ENCODE measurements around the gene LYPD6B.
A peak's percentile ranks its signal among the peaks of the same experiment; 100 is the strongest.

Gene LYPD6B

DNA sequence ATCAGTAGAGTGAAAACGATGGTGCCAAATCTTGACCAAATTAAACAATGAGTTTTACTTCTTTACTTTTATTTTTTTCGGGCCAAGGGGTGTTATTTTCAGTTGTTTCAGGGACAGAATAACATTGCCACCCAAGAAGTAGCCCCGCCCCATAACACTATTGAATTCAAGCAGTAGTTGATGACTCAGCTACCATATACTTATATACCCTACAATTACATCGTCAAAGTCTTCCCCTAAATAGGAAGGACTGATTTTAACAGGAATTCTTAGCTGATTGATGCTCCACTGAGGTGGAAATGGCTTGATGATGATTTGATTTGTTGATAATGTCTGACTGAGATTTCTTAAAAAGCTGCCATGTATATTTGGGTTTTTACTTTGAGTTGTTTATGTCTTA, 24.7 kb downstream of the LYPD6B start:
- Mint-ChIP-seq H3K36me3 (ENCODE audit: low read depth) (no peaks in the 10 kb centered on the region), H3K9me3 (peaks cover 5% of the 10 kb centered on the region), H3K4me1 (peaks cover 60% of the 10 kb centered on the region), H3K27me3 (ENCODE audit: low read depth, poor library complexity) (no peaks in the 10 kb centered on the region), H3K27ac (no peak overlapping the region), H3K4me3 (no peak overlapping the region)
- TF ChIP-seq, protein P1, sequence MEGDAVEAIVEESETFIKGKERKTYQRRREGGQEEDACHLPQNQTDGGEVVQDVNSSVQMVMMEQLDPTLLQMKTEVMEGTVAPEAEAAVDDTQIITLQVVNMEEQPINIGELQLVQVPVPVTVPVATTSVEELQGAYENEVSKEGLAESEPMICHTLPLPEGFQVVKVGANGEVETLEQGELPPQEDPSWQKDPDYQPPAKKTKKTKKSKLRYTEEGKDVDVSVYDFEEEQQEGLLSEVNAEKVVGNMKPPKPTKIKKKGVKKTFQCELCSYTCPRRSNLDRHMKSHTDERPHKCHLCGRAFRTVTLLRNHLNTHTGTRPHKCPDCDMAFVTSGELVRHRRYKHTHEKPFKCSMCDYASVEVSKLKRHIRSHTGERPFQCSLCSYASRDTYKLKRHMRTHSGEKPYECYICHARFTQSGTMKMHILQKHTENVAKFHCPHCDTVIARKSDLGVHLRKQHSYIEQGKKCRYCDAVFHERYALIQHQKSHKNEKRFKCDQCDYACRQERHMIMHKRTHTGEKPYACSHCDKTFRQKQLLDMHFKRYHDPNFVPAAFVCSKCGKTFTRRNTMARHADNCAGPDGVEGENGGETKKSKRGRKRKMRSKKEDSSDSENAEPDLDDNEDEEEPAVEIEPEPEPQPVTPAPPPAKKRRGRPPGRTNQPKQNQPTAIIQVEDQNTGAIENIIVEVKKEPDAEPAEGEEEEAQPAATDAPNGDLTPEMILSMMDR (IDR thresholded peaks at IDR 0.05), result no peak
- no peak for DNase-seq

DNA sequence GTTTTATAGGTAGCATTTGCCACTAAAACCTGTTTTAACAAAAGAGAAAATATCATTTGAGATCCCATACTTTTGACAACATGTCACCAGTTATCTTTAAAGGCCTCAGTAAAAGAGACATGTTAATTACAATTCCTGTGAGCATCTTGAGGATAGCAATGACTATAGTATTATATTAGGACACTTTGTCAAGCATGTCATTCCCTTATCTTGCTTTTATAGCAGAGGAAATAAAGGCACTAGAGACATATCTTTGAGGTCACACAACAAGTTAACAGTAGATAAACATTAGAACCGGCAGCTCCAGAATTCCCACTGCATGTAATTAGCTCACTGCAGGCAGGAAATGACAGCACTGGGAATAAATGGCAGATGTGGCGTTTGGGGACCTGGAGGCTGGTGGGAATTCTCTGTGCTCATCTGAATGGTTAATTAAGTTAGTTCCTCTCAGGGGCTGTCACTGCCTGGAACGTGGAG, 25.9 kb downstream of the LYPD6B start:
- H3K9me3 Mint-ChIP-seq, result peaks cover 5% of the 10 kb centered on the region
- H3K27ac Mint-ChIP-seq, result peak overlapping the region; percentile 89
- no peak overlapping the region for H3K4me3 Mint-ChIP-seq
- peaks cover 55% of the 10 kb centered on the region for H3K4me1 Mint-ChIP-seq
- no peaks in the 10 kb centered on the region for H3K36me3 Mint-ChIP-seq (ENCODE audit: low read depth)
- DNase-seq, result no peak
- H3K27me3 Mint-ChIP-seq (ENCODE audit: low read depth, poor library complexity), result no peaks in the 10 kb centered on the region
- TF ChIP-seq, protein P1 (IDR thresholded peaks at IDR 0.05), result no peak

DNA sequence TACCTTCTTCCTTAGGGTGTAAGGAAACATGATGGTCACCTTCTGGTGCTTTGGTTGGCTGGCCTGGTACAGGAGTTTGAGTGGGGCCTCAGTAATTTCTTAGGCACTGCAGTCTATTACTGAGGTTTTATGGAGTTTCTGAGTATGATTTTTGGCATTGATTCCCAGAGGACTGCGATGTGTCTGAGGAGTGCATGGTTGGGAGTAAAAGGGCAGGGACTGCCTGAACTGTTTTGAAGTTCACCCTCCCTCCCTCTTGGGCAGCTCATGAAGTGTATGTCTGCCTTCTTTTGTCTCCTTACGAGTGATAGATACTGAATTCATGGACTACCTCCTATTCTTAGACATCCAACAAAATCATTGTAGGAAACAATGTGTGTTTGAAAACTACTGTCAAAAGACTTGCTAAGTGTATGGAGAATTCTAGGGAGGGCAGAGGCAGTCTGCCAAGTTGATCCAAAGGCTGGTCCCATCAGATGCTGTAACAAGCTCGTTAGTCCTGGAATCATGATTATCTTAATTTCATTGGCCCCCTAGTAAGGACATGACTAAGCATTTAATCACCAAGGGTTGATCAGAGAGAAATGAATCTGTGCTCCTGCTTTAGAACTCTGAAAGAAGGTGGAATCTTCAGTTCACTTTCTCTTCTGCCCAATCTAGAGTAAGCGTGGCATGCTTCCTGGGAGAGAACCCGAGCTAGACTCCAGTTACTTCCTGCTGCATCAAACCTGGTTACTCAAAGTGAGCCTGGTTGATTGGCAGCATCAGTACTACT, 26.5 kb downstream of the LYPD6B start:
- peak overlapping the region; percentile 89 for H3K27ac Mint-ChIP-seq
- H3K4me1 Mint-ChIP-seq, result peaks cover 49% of the 10 kb centered on the region
- no peaks in the 10 kb centered on the region for H3K36me3 Mint-ChIP-seq (ENCODE audit: low read depth)

DNA sequence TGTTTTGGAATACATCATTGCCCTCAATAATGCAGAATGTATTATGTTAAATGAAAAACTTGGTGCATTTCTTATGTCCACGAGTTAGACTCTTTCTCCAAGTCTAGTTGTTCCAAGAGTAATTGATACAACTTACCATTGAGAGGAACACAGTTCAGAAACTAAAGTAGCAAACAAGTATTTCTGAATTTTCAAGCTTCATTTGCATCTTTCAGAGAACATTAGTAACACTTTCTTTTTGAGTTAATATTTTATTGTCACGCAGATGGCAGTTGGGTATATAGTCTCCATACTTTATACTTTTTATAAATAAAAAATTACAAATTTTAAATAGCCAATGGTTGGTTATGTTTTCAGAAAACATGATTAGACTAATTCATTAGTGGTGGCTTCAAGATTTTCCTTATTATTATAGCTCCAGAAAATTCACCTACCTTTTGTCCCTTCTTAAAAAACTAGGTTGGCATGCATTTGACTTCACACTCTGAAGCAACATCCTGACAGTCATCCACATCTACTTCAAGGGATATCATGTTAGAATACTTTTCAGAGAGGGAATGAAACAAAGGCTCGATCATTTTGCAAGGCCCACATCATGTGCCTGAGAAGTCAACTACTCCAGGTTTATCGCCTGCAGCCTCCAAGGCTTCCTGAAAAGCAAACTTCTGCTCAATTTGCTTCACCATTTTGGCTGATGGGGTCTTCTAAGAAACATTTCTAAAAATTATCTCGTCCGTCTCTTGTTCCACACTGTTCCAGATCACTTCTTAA, 29.9 kb downstream of the LYPD6B start:
- H3K4me1 Mint-ChIP-seq, result peaks cover 20% of the 10 kb centered on the region
- TF ChIP-seq, protein P1 (IDR thresholded peaks at IDR 0.05), result no peak
- no peaks in the 10 kb centered on the region for H3K27me3 Mint-ChIP-seq (ENCODE audit: low read depth, poor library complexity)
- no peaks in the 10 kb centered on the region for H3K36me3 Mint-ChIP-seq (ENCODE audit: low read depth)
- H3K9me3 Mint-ChIP-seq, result peaks cover 5% of the 10 kb centered on the region
- H3K4me3 Mint-ChIP-seq, result no peak overlapping the region
- H3K27ac Mint-ChIP-seq, result no peak overlapping the region
- DNase-seq, result no peak

More for the DNA sequence above, 26.5 kb downstream of the LYPD6B start:
- TF ChIP-seq, protein P1 (IDR thresholded peaks at IDR 0.05), result no peak
- H3K9me3 Mint-ChIP-seq, result peaks cover 5% of the 10 kb centered on the region
- H3K4me3 Mint-ChIP-seq, result no peak overlapping the region
- DNase-seq, result no peak
- no peaks in the 10 kb centered on the region for H3K27me3 Mint-ChIP-seq (ENCODE audit: low read depth, poor library complexity)

DNA sequence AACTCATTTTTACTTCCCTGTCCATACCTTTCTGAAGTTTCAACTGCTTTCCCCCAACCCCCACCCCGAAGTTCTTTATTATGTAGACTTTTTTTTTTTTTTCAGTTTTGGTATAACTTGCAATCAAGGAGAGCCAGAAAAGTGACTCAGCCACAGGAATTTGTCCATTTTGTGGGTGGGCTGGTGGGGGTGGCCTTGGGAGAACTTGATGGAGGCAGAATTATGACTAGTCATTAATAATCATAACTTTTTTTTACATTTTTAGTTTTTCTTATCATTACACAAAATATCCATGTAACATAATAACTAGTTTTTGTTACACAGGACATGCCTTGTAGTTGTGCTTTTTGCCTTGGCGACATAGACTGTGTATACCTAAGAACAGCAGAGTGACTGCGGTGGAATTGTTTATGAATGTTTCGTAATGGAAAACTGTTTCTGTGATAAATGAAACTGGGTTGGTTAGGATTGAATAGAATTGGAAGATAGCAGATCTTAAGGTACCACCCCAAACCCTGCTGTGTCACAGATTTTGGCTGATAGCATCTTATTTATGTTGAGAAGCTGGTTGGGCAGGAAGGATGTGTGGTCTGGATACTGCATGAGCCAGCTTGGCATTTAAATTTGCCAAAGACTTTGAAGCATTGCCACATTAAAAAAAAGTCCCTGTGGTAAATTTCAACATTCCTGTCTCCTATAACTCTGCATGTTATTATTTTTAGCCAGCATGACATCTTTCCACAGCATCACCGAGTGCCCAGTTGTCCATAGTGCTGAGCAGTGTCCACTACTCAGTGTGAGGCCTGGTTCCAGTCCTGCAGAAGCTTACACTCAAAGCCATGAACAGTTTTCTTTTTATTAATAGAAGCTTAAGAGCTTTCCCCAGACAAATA, 30.7 kb downstream of the LYPD6B start:
- H3K27ac Mint-ChIP-seq, result no peak overlapping the region

More for the DNA sequence above, 30.7 kb downstream of the LYPD6B start:
- peaks cover 5% of the 10 kb centered on the region for H3K9me3 Mint-ChIP-seq
- no peak overlapping the region for H3K4me3 Mint-ChIP-seq
- DNase-seq, result no peak
- H3K36me3 Mint-ChIP-seq (ENCODE audit: low read depth), result no peaks in the 10 kb centered on the region
- TF ChIP-seq, protein P1 (IDR thresholded peaks at IDR 0.05), result no peak
- H3K27me3 Mint-ChIP-seq (ENCODE audit: low read depth, poor library complexity), result peaks cover 3% of the 10 kb centered on the region
- peaks cover 25% of the 10 kb centered on the region for H3K4me1 Mint-ChIP-seq
